ENCODE data around the gene ELAPOR1. TPM values are rescaled to one million over a fixed set of nuclear protein-coding genes. Genes with fewer than 3 reads are reported as not detected.

Gene ELAPOR1
- total and polyA plus RNA-seq, 12 donors: 0.06 to 0.54 (median 0.30) TPM; not detected in 2

GRCh38 chr1:109118089-109118488 is 4.2 kb downstream of the ELAPOR1 start:
- Histone ChIP-seq H3K27ac (no peak overlapping the region), H3K9me3 (no peaks in the 10 kb centered on the region), H3K4me1 (peaks cover 2 to 15% (median 11%) of the 10 kb centered on the region in 9 donors), H3K4me3 (no peak overlapping the region), H3K36me3 (no peaks in the 10 kb centered on the region), H3K27me3 (peaks cover 7 to 48% (median 38%) of the 10 kb centered on the region in 7 donors)
- intact Hi-C loops (cut with DNase I): loop anchor here in 4 of 10 donors (10.0 kb wide), 2 partner anchors 77 to 153 kb away; partner anchors contain the start of gene CLCC1 (in 3 of the 4)
- TF ChIP-seq CTCF (IDR thresholded peaks at IDR 0.05): no peak
- ATAC-seq: no peak
- WGBS, 2 donors: 79 to 84% methylated on average over 3 of the region's 3 CpGs
- no peak for DNase-seq

DNA sequence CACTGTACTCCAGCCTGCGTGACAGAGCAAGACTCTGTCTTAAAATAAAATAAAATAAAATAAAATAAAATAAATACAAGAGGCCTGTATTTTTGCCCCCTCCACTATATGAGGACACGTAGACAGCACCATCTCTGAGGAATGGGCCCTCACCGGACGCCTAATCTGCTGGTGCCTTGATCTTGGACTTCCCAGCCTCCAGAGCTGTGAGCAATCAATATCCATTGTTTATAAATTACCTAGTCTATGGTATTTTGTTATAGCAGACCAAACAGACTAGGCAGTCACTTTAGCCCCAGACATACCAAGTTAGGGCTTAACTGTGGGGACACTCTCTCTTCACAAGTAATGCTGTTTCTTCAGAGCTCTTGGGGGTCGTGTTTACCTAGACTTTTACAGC is 6.4 kb downstream of the ELAPOR1 start:
- TF ChIP-seq CTCF (IDR thresholded peaks at IDR 0.05): no peak
- DNase-seq: no peak
- H3K9me3 ChIP-seq: no peaks in the 10 kb centered on the region
- WGBS, 2 donors: 93% methylated on average over 5 of the region's 5 CpGs
- peaks cover 0 to 27% (median 17%) of the 10 kb centered on the region in 7 donors for H3K27me3 ChIP-seq
- intact Hi-C loops (cut with DNase I): no loop called here
- no peaks in the 10 kb centered on the region for H3K36me3 ChIP-seq
- H3K4me3 ChIP-seq: no peak overlapping the region
- no peaks in the 10 kb centered on the region for H3K4me1 ChIP-seq
- no peak for ATAC-seq
- H3K27ac ChIP-seq: no peak overlapping the region

DNA sequence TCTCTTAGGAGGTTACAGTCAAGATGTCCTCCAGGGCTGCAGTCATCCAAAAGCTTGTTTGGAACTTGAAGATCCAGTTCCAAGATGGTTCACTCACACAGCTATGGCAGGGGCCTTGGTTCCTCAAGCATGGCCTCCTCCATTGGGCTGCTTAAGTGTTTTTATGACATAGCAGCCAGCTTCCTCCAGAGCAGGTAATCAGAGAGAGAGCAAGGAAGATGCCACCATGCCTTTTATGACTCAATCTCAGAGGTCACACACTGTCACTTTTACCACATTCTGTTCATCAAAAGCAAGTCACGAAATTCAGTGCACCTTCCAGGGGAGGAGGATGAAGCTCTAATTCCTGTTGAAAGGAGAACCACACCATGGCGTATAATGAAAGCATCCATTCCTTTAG is 17.1 kb downstream of the ELAPOR1 start:
- Histone ChIP-seq H3K27ac (no peak overlapping the region), H3K4me3 (no peak overlapping the region), H3K27me3 (no peaks in the 10 kb centered on the region), H3K4me1 (peaks cover 0 to 18% (median 13%) of the 10 kb centered on the region in 9 donors), H3K9me3 (no peaks in the 10 kb centered on the region), H3K36me3 (no peaks in the 10 kb centered on the region)
- WGBS, 2 donors: 77 to 96% methylated on average over 2 of the region's 2 CpGs
- intact Hi-C loops (cut with DNase I): no loop called here
- ATAC-seq (no peak), DNase-seq (no peak)
- TF ChIP-seq CTCF (IDR thresholded peaks at IDR 0.05): no peak

GRCh38 chr1:109131800-109132199 is 17.9 kb downstream of the ELAPOR1 start:
- no peak for ATAC-seq
- no peak for TF ChIP-seq CTCF (IDR thresholded peaks at IDR 0.05)
- no peak for DNase-seq
- intact Hi-C loops (cut with DNase I): no loop called here
- no peaks in the 10 kb centered on the region for H3K27me3 ChIP-seq
- H3K36me3 ChIP-seq: no peaks in the 10 kb centered on the region
- H3K27ac ChIP-seq: no peak overlapping the region
- peaks cover 0 to 18% (median 13%) of the 10 kb centered on the region in 9 donors for H3K4me1 ChIP-seq
- no peaks in the 10 kb centered on the region for H3K9me3 ChIP-seq
- H3K4me3 ChIP-seq: no peak overlapping the region

Data from heart right ventricle (tissue), 16 donors.